Renal pelvis (tissue), 4 donors: ENCODE data around the gene SLC22A4. TPM values are rescaled to one million over a fixed set of nuclear protein-coding genes. Genes with fewer than 3 reads are reported as not detected.

ENCODE experiments used
- DNase-seq: peaks from one replicate; pipeline ENCODE4 v3.0.0-alpha.2; 2013
- polyA plus RNA-seq, 3 donors: library from polyadenylated mRNA; unstranded; fragments of 120-200 nt; gene quantifications; one replicate each; pipeline ENCODE4 v1.2.1, GENCODE V29; 2013; ENCODE audit not compliant: insufficient read length in 3 of 3

SLC22A4 gene
- polyA plus RNA-seq, 3 donors, result 5.0 to 9.1 (median 7.2) TPM

- DNase-seq, result no peak
Measured at GRCh38 chr5:132372542-132372941, 78.3 kb downstream of the SLC22A4 start.

GRCh38 chr5:132375957-132376356, 81.8 kb downstream of the SLC22A4 start:
- DNase-seq, result no peak

GRCh38 chr5:132376694-132377641, 82.8 kb downstream of the SLC22A4 start:
- no peak for DNase-seq

GRCh38 chr5:132377738-132378137, 83.5 kb downstream of the SLC22A4 start:
- DNase-seq, result no peak

- no peak for DNase-seq
Measured at GRCh38 chr5:132378580-132378979, 84.4 kb downstream of the SLC22A4 start.

- no peak for DNase-seq
Measured at GRCh38 chr5:132380047-132380446, 85.9 kb downstream of the SLC22A4 start.

GRCh38 chr5:132380741-132381140, 86.5 kb downstream of the SLC22A4 start:
- no peak for DNase-seq

- DNase-seq, result no peak
Measured at GRCh38 chr5:132381614-132382013, 87.4 kb downstream of the SLC22A4 start.

GRCh38 chr5:132383261-132383660, 89.1 kb downstream of the SLC22A4 start:
- DNase-seq, result no peak

- DNase-seq, result no peak
Measured at GRCh38 chr5:132383984-132384383, 89.8 kb downstream of the SLC22A4 start.

GRCh38 chr5:132384506-132385050, 90.4 kb downstream of the SLC22A4 start:
- DNase-seq, result no peak

- DNase-seq, result no peak
Measured at GRCh38 chr5:132385326-132386105, 91.3 kb downstream of the SLC22A4 start.

- no peak for DNase-seq
Measured at GRCh38 chr5:132386644-132387286, 92.6 kb downstream of the SLC22A4 start.

- no peak for DNase-seq
Measured at GRCh38 chr5:132387640-132388117, 93.5 kb downstream of the SLC22A4 start.

GRCh38 chr5:132388244-132389050, 94.3 kb downstream of the SLC22A4 start:
- peak; percentile 71 for DNase-seq

- DNase-seq, result no peak
Measured at GRCh38 chr5:132389051-132389331, 94.8 kb downstream of the SLC22A4 start.

- DNase-seq, result no peak
Measured at GRCh38 chr5:132389585-132390286, 95.5 kb downstream of the SLC22A4 start.

- no peak for DNase-seq
Measured at GRCh38 chr5:132391247-132391646, 97.1 kb downstream of the SLC22A4 start.

GRCh38 chr5:132391870-132392269, 97.7 kb downstream of the SLC22A4 start:
- DNase-seq, result no peak

GRCh38 chr5:132392411-132392810, 98.2 kb downstream of the SLC22A4 start:
- no peak for DNase-seq
